Fibroblast of skin of left biceps (primary cell): Measurements from ENCODE around the gene EDN2.

ENCODE experiments used
- DNase-seq, 2 experiments: peaks; one replicate each; pipeline ENCODE4 v3.0.0-alpha.2; 2013; ENCODE audit warnings: low read depth in 2 of 2

The EDN2 gene

DNA sequence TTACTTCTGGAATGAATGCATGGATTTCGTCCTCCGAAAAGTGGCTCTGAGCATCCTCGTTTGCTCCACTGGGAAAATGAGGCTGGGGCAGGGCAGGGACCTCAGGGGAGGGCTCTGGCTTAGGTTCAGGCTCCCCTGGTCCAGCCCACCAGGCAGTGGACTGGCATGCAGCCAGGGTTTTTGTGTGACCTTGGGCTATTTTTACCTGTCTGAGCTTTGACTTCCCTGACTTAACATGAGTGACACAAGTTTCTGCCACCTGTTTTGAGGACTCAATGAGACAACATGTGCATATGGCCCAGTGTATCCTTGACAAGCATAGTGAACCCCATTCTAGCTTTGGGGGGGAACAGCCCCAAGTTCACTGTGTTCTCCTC, 32.6 kb upstream of the EDN2 start:
- no peak for DNase-seq

DNA sequence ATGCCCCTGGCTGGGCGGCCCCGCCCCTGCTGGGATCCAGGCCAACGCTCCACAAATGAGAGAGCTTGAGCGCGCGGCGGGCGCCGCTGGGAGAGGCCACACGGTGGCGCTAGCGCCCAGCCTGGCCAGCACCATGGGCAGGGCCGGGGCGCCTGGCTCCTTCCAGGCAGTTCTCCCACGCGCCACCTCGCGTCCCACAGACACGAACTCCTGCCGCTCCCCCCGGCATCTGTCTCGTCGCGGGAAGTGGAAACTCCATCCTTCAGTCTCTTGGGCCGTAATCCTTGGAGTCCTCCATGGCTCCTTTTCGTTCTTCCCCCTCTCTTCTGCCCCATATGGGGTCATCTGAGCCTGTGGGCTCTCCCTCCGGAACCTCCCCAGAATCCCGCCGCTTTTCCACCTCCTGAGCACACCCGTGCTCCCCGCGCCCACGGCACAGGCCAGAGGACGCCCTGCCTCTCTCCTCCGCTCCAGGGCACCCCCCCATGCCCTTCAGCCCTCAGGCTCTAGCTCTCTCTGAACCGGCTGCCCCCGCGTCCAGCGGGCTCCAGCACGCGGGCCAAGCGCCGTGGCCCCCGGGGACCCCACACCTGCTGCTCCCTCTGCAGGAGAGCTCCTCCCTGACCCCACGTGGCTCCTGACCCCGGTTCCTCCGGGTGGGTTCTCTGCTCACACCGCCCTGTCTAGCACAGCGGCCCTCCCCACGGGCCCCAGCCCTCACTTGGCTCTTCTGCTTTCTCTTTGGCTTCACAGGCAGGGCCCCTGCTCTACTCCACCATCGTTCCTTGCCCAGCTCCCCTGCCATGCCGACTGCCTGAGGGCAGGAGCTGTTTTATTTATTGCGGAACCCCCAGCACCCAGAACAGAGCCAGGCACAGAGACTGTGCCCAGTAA, 31.9 kb upstream of the EDN2 start:
- DNase-seq: peak; percentile 61 to 65

DNA sequence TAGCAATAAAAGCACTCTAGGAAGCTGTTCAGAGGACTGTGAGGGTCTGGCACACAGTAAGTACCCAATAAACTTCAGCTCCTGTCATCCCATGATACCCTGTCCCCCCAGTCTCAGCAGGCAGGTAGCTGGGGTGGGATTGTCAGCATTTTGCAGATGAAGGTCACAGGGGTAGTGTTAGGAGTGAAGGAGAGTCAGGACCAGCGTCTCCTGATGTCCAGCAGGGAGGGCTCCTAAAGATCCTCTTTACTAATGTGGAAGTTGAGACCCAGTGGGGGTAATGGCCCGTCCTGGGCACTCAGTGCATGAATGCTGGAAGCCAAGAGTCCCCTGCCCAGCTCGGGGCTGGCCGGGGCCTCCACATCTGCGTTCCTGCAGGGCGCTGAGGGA, 31.3 kb upstream of the EDN2 start:
- DNase-seq: no peak

DNA sequence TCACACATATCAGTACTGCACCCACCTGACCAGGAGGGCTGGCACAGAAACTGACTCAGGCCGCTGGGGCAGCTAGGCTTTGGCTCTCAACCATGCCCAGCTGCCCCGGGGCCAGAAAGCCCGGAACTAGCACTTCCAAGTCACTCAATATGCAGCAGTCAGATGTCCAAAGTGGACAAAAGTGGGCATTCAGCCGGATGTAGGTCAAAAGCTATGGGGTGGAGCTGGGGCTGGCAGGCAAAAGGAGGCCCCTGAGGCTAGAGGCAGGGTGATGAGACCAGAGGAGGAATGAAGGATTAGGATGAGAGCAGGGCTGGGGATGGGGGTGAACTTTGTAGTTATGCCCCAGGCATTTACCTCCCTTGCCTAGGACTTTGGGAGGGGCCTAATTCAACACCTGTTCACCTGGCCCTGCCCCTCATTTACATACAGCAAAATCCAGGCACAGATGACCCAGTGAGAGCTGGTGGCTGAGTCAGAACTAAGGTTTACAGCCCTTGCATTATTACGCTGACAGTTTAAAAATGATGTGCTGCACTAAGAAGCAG, 30.7 kb upstream of the EDN2 start:
- no peak for DNase-seq

DNA sequence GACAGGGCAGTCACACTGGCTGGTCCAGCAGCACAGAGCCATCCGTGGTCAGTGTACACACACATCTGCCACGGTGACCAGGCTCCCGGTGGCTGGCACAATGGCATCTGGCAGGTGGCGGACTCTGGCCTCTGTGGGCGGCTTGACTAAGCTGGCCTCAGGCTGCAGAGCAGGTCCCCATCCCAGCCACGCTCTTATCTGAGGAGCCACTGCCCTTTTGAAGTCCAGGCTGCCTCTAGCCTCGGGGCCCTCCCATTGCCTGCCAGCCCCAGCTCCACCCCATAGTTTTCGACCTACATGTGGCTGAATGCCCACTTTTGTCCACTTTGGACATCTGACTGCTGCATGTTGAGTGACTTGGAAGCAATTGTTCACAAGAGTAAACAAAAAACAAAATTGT, 29.9 kb upstream of the EDN2 start:
- no peak for DNase-seq

DNA sequence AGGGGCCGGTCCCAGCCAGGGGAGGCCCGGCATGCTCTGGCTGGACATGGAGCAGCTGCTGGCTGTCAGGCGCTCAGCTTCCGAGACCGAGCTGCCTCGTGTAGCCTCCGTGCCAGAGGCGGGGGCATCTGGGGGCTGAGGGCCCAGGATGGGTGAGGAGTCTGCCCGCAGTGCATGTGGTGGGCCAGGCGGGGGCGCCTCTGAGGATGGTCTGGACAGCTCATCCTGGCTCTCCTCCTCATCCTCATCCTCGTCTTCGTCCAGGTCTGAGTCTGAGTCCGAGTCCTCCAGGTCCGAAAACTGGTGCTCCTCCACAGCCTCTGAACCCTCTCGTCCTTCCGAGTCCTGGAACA, 28.9 kb upstream of the EDN2 start:
- DNase-seq: no peak

DNA sequence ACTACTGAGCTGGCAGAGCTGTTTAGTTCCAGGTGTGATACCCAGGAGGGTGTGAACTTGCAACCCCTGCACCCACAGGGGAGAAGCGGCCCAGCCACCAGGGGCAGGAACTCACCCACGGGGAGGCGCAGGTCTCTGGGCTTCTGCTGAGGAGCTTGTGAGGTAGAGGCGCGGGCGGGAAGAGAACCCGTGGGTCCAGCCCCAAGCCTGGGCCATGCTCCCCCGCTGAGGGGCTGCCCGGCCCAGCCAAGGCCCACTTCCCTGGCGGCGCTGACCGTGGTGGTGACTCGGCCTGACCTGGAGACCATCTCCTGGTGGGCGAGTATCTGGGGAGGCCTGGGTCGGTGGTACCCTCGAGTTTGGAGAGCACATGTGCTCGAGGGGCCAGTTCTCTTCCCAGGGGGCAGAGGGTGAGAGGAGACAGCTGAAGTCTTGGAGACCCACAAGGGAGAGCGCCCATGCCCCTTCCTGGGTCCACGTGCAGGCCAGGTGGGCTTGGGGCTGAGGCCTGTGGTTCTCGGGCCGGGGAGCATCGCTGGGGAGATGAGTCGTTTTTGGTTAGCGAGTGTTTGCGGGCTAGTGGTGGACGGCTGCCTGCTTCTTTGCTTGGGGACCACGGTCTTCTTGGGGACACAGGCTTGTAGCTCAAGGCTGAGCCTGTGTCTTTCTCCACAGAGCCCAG, 28.4 kb upstream of the EDN2 start:
- DNase-seq: no peak

DNA sequence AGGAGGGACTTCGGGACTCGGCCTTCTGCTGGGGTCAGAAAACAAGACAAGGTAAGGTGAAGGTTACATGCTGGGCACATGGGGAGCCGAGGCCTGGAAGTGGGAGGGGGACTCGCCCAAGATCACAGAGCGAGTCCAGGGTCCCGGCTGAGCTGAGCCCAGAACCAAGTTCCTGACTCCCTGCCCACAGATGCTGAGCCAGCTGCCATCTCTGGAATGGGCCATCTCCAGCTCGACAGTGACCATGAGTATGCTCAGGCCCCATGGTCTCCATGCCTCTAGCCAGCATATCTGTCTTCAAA, 26.7 kb upstream of the EDN2 start:
- no peak for DNase-seq

GRCh38 chr1:41510531-41511238, 26.2 kb upstream of the EDN2 start:
- DNase-seq: no peak

DNA sequence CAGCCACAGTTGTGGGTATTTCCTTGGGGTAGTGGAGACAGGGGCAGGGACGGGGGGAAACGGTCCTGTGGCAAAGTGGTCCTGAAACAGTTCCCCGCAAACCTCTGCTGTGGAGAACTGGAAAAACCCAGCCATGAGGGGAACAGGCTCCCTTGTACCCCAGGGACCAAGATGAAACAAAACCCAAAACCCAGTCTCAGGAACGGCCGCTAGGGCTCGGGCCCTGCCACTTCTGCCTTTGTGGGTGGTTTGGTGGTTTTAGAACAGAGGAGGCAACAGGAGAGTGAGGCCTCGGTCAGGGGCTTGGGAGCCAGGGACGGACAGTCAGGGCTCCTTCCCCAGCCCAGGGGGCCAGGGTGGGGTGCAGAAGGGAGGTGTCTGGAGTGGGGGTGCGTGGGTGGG, 24.8 kb upstream of the EDN2 start:
- DNase-seq: no peak

DNA sequence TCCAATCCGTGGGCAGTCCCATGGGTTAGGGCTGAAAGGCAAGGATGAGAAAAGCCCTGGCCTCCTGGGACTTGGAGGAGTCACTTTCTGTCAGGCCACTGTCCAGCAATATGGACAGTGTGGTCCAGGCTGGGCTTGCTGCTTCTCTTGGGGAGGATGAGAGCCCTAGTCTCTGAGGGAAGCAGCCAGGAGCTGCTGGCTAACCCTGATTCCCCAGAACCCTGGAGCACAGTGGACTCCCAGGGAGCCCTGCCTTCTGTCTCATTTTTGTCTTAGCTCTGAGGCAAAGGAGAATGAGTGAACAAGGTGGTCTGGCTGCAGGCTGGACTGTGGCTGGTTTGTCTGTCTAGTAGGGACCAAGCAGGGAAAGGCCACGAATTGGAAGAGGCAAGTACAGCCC, 23.8 kb upstream of the EDN2 start:
- DNase-seq: no peak

DNA sequence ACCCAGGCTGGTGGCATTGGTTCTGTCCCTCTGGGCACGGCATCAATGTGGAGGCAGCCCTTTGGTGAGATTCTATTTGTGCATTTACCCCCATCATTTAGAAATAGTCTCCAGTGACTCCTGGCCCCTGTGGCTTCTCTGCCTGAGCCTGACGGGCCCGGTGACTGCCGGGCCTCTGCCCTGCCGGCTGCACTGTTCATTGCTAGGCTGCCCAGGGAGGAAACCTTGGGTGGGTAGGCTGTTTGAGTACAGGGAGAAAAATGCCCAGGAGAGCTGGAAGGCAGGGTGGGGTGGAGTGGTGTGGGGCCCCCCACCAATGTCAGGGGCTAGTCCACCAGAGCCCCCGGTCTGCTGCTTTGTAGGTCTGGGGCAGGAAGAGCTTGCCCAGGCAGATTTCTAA, 23.4 kb upstream of the EDN2 start:
- no peak for DNase-seq

DNA sequence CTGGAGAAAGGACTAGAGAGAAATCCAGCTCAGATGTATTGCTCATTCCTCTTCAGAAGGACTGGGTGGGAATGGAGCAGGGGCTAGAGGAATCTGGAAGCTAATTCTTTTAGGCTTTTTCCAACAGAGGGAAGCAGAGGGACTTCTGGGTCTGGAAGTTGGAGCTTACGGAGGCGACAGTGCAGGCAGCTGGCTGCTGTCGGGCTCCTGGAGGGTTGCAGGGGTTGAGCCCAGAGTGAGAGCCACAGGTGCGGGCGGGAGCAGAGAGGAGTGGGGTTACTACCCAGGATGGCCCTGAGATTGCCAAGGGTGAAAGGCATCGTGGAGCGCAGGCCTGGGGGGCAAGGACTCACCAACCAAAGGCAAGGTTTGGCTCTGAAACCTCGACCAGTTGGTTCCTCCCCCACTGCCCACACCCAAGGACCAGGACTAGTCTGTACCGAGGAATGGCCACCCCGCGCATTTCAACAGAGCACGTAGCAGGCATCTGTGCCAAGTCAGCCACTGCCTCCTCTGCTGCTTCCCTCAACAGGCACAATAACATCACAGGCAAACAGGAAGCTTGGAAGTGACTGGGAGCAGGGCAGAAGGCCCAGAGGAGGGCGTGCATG, 22.7 kb upstream of the EDN2 start:
- DNase-seq: no peak

DNA sequence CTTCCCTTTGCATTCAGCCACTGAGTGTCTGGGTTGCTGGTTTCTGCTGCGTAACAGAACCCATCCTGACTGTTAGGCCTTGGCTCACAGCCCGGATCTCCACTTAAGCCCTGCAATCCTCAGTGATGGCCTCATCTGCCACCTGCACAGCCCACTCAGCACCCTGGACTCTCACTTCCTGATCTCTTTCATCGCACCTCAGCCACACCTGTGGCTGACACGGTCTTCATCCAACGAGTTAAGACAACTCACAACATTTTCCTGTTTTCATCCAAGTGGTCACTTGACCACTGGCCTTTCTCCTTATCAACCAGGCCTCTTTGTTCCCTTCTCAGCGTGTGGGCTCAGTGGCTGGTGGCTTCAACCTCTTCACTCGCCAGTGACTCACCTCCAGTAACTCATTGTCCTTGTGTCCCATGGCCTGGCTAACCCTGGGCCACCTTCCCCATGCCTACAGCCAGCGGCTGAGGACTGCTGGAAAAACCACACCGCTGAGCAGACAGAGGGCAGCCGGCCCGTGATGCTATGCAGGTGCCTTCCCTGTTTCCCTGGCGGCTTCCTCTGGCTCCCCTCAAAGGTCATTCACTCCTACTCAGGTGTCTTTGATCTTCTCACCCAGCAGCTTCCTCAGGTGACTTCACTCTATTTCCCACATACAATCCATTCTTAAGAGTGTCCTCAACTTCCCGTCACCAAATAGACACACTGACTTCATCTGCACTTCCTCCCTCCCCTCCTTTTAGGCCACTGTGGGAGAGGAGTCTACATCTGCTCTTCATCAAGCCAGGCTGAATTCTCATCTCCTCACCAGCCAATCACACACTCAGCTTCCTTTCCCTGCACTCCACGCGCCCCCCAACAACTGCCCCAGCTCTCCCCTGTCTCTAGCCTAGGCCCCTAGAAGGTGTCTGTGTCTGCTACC, 19.9 kb upstream of the EDN2 start:
- DNase-seq: peak in 1 of 2 experiments; percentile 44

GRCh38 chr1:41503538-41504113, 19.1 kb upstream of the EDN2 start:
- DNase-seq: peak; percentile 62 to 67

DNA sequence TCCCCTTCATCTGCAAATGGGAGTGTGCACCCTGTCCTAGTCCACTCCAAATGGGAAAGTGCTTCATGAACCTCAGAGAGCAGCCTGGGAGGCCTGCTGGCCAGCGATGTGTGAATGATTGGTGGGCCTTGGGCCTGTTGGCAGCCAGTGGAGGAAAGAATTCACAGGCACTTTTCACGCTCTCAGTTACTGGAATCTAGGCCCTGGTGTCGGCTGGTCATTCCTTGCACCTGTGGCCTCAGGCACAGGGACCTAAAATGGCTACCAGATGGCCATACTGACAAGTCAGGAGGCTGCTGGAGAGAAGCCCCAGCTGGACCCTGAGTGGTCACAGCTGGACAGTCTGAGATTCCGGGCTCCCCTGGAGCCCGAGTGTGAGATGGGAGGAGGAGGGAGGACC, 18.4 kb upstream of the EDN2 start:
- DNase-seq: no peak

DNA sequence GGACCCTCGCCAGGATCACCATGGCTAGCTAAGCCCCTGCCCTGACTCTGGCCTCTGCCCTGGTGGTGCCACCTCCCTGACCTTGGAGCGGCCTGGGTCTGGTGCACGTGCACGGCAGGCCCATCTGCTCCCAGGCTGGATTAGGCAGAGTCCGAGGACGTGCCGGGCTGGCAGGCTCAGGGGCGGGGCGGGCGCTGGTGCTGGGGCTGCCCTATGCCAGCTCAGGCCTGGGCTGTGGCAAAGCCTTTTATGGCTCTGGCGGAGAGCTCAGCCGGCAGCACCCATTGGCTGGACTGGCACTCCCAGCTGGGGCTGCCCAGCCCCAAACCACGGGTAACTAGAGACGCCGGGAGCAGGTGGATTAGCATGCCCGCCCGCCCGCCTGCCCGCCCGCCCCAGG, 17.1 kb upstream of the EDN2 start:
- DNase-seq: no peak

GRCh38 chr1:41500781-41501518, 16.5 kb upstream of the EDN2 start:
- no peak for DNase-seq

DNA sequence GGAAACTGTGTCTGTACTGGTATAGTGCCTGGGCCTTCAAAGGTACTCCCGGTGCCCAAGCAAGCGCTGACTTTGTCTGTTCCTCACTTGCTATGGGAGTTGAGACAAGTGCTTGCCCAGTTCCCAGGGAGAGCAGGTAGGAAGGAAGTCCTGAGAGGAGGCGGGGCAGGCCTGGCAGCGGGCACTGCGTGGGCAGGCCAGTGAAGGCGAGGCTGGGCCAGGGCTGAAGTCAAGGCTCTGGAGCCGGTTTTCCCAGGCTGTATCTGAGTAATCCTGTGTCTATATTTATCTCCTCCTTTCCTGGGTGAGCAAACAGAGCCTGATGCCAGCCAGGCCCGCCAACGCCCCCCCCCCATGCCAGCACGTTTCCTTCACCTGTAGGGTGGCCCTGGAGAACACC, 15.9 kb upstream of the EDN2 start:
- DNase-seq: no peak

DNA sequence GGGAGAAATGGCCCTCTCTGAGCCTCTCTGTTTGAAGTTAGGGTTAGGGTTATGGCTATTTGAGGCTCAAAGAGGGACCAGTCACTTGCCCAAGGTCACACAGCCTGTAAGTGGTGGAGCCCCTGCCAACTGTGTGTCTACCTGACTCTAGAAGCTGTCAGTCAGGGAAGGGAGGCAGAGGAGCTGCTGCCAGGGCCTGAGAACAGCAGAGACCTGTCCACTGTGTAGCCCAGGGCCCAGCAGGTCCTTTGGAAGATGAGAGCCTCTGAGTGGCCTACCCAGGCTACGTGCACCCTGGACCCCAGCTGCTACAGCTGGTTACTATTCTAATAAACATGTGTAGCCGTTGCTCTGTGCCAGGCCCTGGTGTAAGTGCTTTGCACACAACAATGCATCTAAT, 15.1 kb upstream of the EDN2 start:
- DNase-seq: no peak
